Measurements from ENCODE around the gene SFXN2. TPM values are rescaled to one million over a fixed set of nuclear protein-coding genes. Genes with fewer than 3 reads are reported as not detected.
"Not testable (repeated sequence)": the region's sequence is repeated elsewhere in the genome, so short reads cannot be mapped to it uniquely, and the experiment has no call there.

The SFXN2 gene
- total RNA-seq, 1 donor from 2014 or later: 28.6 TPM

GRCh38 chr10:102678842-102679289, 35.6 kb upstream of the SFXN2 start:
- intact Hi-C loops (cut with micrococcal nuclease): no loop called here

DNA sequence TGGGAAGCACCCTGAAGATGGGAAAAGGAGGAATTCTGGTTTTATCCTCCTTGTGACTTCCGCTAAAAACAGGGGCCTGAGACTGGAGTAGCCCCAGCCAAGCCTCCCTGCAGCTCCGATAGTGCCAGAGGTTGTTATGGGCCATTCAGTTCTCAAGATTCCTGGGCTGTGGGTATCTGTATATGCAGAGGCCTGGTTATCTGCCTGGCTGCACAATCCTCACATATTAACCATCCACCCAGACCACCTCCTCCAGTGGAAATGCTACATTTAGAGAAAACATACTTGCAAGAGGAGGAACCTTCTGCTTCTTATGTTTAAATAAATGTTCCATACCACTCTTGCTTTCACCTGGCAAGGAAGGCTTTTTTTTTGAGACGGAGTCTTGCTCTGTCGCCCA, 34.8 kb upstream of the SFXN2 start:
- intact Hi-C loops (cut with micrococcal nuclease): no loop called here

- intact Hi-C loops (cut with micrococcal nuclease): no loop called here
Measured at GRCh38 chr10:102681696-102682095, 32.7 kb upstream of the SFXN2 start.

GRCh38 chr10:102682416-102682815, 32.0 kb upstream of the SFXN2 start:
- intact Hi-C loops (cut with micrococcal nuclease): no loop called here

DNA sequence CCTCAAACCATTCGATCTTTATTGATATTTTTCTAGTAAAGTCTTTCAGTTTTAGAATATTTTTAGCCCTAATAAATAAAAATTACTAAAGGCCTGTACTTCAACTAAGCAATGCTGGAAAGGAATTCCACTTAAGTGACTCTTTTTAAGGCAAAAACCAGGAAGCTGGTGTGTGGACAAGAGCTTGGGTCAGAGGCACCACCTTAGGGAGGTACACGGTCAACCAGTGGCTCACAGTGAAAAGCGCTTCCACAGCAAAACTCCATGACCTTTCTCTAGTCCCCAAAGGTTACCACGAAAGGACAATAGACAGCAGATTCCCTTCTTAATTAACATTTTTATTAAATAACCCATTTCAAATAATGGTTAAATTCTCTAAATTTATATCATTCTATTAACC, 31.5 kb upstream of the SFXN2 start:
- intact Hi-C loops (cut with micrococcal nuclease): no loop called here

DNA sequence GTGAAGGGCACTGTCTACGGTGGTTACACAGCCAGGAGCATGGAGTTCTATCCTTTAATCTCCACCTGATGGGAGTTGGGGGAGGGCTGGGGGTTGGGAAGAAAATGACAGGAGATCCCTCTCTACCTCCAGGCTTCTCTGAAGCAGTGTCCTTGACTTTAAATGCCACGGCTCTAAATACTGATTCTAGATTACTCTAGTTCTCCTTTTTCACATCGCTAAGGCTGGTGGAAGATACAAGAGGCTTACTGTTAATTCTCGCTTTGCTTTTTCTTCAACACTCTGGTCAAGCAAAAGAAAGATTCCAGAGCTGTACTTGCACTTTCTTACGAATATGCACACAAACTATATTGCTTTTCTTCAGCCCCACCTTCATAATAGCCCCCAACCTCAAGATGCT, 30.7 kb upstream of the SFXN2 start:
- intact Hi-C loops (cut with micrococcal nuclease): no loop called here

GRCh38 chr10:102691285-102692066, 23.0 kb upstream of the SFXN2 start:
- intact Hi-C loops (cut with micrococcal nuclease): no loop called here

- intact Hi-C loops (cut with micrococcal nuclease): not testable (repeated sequence)
Measured at GRCh38 chr10:102695401-102695800, 19.0 kb upstream of the SFXN2 start.

DNA sequence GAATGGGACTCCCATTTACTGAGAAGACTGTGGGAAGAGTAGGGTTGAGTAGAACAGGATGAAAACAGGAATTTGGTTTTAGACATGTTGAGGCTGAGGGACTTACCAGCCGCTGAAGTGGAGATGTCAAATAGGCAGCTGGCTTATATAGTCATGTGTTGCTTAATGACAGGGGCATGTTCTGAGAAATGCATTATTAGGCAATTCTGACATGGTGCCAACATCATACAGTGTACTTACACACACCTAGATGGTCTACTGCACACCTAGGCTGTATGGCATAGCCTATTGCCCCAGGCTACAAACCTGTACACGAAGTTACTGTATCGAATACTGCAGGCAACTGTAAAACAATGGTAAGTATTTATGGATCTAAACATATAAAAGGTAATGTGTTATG, 17.7 kb upstream of the SFXN2 start:
- intact Hi-C loops (cut with micrococcal nuclease): no loop called here

DNA sequence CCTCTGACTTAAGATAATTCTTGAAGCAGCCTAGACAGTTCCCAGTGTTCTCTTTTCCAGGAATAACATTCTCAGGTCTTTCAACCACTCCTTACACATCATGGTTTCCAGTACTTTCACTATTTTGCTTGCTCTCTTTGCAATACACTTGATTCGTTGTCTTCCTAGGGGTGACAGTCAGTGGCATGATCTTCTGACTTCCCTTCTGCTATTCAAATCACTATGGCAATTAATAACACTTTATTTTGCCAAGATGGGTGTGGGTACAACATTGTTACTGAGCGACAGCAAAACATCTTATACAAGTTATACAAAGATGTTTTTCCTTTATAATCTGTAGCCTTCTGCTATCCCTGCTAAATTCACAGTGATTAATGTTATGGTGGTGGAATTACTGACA, 15.5 kb upstream of the SFXN2 start:
- intact Hi-C loops (cut with micrococcal nuclease): no loop called here

DNA sequence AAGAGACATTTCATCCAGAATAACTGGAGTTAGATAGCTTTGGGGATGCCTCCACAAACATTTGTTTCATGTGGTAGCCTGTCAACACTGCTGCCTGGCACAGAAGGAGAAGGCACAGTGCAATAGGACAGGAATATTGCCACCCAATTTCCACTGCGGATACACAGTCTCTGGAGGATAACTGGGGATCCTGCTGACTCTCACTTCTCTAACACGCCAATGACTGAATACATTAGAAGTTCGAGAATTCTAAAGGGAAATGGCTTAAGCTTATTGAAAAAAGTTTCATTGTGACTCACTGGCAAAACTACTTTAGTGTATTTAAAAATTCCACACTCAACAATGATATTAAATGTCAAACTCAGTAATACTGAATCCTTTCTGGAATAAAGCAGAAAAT, 13.2 kb upstream of the SFXN2 start:
- intact Hi-C loops (cut with micrococcal nuclease): no loop called here

- intact Hi-C loops (cut with micrococcal nuclease): no loop called here
Measured at GRCh38 chr10:102701796-102702195, 12.6 kb upstream of the SFXN2 start.

GRCh38 chr10:102702742-102703141, 11.7 kb upstream of the SFXN2 start:
- intact Hi-C loops (cut with micrococcal nuclease): no loop called here

DNA sequence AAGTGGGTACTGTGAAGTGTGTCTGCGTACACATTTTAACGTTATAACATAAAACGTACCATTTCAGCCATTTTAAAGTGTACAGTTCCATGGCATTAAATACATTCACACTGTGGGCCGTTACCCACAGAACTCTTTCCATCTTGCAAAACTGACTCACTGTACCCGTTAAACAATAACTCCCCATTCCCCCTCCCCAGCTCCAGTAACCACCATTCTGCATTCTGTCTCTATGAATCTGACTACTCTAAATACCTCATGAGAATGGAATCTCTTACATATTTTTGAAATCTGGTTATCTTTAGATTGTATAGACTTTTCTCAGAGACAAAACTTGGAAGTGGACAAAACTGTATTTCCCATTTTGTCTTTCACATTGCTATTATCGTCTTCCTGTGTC, 9.5 kb upstream of the SFXN2 start:
- intact Hi-C loops (cut with micrococcal nuclease): no loop called here

GRCh38 chr10:102705531-102705930, 8.9 kb upstream of the SFXN2 start:
- intact Hi-C loops (cut with micrococcal nuclease): no loop called here

- intact Hi-C loops (cut with micrococcal nuclease): no loop called here
Measured at GRCh38 chr10:102710609-102711008, 3.8 kb upstream of the SFXN2 start.

DNA sequence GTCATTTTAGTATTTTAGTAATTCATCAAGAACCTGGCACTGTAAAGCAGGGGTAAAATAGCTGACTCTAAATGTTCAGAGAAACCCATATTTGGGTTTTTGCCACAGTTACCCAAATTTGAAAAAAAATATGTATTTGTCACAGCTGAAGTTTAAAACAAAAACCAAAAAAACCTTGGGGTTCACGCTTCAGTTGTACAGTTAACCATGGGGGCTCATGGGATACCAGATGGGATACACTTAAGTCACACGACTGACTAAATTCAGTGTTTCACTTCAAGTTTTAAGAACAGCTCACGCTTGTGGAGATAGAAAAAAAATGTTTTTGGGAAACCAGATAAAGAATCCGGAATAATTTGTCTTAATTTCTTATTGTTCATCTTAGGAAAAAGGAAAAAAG, 2.3 kb upstream of the SFXN2 start:
- intact Hi-C loops (cut with micrococcal nuclease): loop anchor here (2.0 kb wide), 1 partner anchor 37 kb away; no protein-coding TSS in a partner anchor

GRCh38 chr10:102712843-102713538, 1.4 kb upstream of the SFXN2 start:
- intact Hi-C loops (cut with micrococcal nuclease): loop anchor here (1.0 to 2.0 kb wide), 2 partner anchors 38 to 210 kb away; partner anchors contain the start of gene SUFU

GRCh38 chr10:102713539-102713813, 960 bp upstream of the SFXN2 start:
- intact Hi-C loops (cut with micrococcal nuclease): loop anchor here (1.0 to 2.0 kb wide), 2 partner anchors 39 to 210 kb away; partner anchors contain the start of gene SUFU

GRCh38 chr10:102713814-102714620, 419 bp upstream of the SFXN2 start, which contains the start of gene ARL3:
ARL3 (minus strand) TSS chr10:102714397; CDS start chr10:102714275, 122 bp downstream.
- intact Hi-C loops (cut with micrococcal nuclease): loop anchor here (1.0 to 2.0 kb wide), 7 partner anchors 29 to 654 kb away; partner anchors contain the start of genes CNNM2, SUFU and WBP1L

- intact Hi-C loops (cut with micrococcal nuclease): no loop called here
Measured at GRCh38 chr10:102715880-102716279, 1.4 kb downstream of the SFXN2 start.
